Neural cell (in vitro differentiated cells): Measurements from ENCODE around the gene LUC7L2.

Source experiments
- EP300 ChIP-seq: fragments of 450-650 bp; conservative IDR thresholded peaks from 2 replicates; pipeline ENCODE4 v1.6.1; 2014; ENCODE audit warnings: antibody characterized with exemption, mild to moderate bottlenecking, moderate library complexity; ENCODE audit not compliant: poor library complexity, severe bottlenecking
- POLR2AphosphoS5 ChIP-seq: IDR thresholded peaks from 2 replicates; pipeline ENCODE4 v1.6.1; 2012
- SMC3 ChIP-seq: fragments of 450-650 bp; conservative IDR thresholded peaks from 2 replicates; pipeline ENCODE4 v1.6.1; 2014; ENCODE audit warnings: antibody characterized with exemption, mild to moderate bottlenecking, moderate library complexity; ENCODE audit not compliant: poor library complexity
- TF ChIP-seq, protein P1 (sequence below): fragments of 450-650 bp; IDR thresholded peaks from 2 replicates; pipeline ENCODE4 v1.5.1; 2014; ENCODE audit warnings: antibody characterized with exemption, mild to moderate bottlenecking, moderate library complexity; ENCODE audit not compliant: poor library complexity, severe bottlenecking

DNA sequence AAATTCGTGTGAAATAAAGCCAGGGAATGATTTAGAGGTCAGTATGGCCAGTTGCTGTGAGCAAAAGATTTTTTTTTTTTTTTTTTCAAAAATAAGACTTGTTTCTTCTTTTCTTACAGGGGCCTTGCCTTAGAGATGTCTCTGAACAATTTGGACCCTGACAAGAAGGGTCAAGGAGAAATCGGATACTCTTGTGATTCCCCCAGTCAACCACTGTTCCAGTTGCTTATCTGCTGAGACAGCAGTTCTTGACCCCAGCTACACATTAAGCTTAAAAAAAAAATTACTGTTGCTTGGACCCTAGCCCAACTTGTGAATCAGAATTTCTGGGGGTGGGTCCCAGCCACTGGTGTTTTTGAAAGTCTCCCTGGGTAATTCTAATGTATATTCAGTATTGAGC lies 30.6 kb upstream of the LUC7L2 start:
- TF ChIP-seq SMC3, result no peak
- TF ChIP-seq, protein P1, sequence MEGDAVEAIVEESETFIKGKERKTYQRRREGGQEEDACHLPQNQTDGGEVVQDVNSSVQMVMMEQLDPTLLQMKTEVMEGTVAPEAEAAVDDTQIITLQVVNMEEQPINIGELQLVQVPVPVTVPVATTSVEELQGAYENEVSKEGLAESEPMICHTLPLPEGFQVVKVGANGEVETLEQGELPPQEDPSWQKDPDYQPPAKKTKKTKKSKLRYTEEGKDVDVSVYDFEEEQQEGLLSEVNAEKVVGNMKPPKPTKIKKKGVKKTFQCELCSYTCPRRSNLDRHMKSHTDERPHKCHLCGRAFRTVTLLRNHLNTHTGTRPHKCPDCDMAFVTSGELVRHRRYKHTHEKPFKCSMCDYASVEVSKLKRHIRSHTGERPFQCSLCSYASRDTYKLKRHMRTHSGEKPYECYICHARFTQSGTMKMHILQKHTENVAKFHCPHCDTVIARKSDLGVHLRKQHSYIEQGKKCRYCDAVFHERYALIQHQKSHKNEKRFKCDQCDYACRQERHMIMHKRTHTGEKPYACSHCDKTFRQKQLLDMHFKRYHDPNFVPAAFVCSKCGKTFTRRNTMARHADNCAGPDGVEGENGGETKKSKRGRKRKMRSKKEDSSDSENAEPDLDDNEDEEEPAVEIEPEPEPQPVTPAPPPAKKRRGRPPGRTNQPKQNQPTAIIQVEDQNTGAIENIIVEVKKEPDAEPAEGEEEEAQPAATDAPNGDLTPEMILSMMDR, result no peak
- no peak for TF ChIP-seq POLR2AphosphoS5
- TF ChIP-seq EP300, result no peak
